DMS79 treated with DMSO at 0.1 percent for 48 hours (cell line): ENCODE data around the gene KRT32.
A peak's percentile ranks its signal among the peaks of the same experiment; 100 is the strongest.
"Not testable (repeated sequence)": the region's sequence is repeated elsewhere in the genome, so short reads cannot be mapped to it uniquely, and the experiment has no call there.

ENCODE experiments used
- DNase-seq: peaks from one replicate; lab custom pipeline; 2025; lab: John Stamatoyannopoulos, UW

The KRT32 gene

GRCh38 chr17:41464173-41464572 is 3.0 kb downstream of the KRT32 start:
- DNase-seq = no peak

DNA sequence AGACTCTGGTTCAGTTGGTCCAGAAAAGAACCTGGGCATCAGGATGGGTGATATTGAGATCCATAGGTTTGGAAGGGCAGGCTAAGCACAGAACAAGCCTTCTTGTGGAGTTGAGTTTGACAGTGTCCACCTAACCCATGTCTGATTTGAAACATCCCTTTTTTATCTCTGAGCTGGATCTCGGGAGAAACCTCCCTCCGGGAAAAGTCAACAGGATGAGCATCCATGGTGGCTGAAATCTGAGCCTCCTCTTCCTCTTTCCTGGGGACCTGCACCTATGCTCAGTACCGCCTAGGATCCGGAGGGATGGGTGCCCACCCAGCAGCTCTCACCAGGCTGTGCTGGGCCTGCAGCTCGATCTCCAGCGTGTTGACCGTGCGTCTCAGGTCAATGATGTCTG is 3.4 kb downstream of the KRT32 start:
- DNase-seq = no peak

GRCh38 chr17:41462705-41463104 is 4.5 kb downstream of the KRT32 start:
- no peak for DNase-seq

DNA sequence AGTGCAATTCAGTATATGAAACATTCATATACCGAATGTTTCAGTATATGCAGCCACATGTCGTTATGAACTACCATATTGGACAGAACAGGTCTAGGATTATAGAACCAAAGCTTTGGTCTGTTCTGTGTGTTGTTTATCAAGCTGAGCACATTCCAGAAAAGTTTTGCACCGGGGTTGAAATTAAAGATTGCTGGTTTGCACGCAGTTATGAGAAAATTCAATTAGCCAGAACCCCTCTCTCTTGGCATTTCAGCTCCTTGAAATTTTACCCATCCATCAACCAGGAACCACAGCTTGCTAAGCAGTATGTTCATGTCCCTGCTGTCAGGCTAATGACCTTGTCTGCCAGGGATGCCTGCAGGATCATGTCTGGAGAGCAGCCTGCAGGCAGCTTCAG is 9.5 kb downstream of the KRT32 start:
- peak; percentile 95 for DNase-seq

- DNase-seq = no peak
Observed at GRCh38 chr17:41456204-41456603, 11.0 kb downstream of the KRT32 start.

GRCh38 chr17:41455236-41455635 is 11.9 kb downstream of the KRT32 start:
- no peak for DNase-seq

DNA sequence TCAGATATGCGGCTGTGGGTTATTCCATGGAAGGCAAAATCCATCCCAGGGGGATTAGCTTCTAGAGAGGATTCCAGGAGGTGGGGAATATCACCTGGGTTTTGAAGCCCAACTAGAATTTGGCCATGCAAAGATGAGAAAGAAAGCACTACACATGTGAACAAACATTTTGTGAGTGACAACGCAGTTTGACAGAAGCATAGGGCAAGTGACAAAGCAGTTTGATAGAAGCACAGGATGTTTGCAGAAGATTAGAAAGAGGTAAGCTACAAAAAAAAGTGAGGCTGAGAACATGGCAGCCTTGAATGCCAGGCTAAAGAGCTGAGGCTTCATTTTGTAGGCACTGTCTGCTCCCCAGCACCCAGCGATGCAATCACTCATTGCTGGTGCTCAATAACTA is 14.1 kb downstream of the KRT32 start:
- no peak for DNase-seq

DNA sequence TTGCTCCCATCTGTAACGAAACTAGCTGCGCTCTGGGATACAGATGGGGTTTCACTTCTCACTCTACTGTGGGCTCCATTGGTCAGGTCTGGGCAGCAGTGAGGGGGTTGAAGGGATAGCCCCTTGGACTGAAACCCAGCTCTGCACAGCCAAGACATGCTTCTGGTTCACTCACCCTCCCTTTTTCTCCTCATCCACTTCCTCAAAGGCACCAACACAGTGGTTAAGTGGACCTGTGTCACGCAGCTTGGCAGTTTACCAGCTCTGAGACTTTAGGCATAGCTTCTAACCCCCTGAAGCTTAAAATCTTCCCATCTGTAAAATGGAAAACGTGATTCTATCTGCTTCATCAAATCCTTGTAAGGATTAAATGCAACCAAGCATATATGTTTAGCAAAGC is 14.9 kb downstream of the KRT32 start:
- DNase-seq = no peak

- DNase-seq = no peak
Observed at GRCh38 chr17:41451154-41451728, 15.9 kb downstream of the KRT32 start.

GRCh38 chr17:41449008-41449407 is 18.2 kb downstream of the KRT32 start:
- no peak for DNase-seq

- no peak for DNase-seq
Observed at GRCh38 chr17:41448506-41448905, 18.7 kb downstream of the KRT32 start.

DNA sequence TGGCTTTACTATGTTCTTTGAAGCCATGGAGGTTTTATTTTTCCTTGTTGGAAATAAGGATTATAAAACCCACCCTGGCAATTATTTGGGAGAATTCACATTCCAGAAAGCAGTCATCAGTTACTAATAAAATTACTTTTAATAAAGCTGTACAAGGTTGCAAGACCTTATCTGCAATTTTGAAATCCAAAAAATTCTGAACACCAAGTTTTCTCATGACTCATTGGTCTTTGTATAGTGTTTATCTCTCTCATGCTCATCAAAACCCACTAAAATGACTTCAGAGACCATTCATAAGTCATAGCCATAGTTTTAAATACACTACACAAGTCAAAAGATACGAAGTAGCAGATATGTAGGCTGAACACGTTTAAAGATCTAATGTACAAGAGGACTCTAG is 20.4 kb downstream of the KRT32 start:
- DNase-seq = no peak

DNA sequence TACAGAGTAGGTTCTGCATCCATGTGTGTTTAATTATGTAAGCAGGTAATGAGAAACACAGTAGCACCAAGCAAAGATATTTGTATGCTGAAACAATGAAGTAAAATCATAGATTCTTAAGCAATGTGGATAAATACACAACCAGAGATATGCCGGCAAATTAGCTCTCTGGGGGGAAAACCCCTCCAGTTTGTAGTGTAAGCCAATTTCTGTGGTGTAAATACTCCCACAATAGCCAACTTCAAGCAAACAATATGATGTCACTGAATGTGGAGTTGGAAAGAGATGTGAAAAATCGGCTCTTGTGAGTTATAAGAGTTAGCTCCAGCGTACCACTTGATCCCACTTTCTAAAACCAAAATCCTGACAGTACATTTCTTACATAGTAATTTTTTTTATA is 22.5 kb downstream of the KRT32 start:
- DNase-seq = no peak

- no peak for DNase-seq
Observed at GRCh38 chr17:41444186-41444585, 23.0 kb downstream of the KRT32 start.

DNA sequence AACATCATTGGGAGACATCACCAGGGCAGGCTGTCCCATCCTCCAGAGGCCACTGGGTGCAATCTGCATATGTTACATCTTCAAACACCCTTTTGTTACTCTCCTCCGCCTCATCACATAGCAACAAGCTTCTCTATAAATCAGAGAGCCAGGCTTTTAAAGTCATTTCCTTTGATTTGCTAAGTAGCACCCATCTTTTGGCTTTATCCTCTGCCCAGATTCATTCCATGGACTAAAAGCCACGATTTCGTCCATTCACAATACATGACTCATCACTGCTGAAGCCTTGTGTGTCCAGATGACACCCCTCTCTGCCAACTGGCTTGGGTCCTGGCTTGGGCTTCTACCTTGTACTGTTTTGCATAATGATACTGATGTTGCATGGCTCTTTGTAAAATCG is 24.4 kb downstream of the KRT32 start:
- no peak for DNase-seq

DNA sequence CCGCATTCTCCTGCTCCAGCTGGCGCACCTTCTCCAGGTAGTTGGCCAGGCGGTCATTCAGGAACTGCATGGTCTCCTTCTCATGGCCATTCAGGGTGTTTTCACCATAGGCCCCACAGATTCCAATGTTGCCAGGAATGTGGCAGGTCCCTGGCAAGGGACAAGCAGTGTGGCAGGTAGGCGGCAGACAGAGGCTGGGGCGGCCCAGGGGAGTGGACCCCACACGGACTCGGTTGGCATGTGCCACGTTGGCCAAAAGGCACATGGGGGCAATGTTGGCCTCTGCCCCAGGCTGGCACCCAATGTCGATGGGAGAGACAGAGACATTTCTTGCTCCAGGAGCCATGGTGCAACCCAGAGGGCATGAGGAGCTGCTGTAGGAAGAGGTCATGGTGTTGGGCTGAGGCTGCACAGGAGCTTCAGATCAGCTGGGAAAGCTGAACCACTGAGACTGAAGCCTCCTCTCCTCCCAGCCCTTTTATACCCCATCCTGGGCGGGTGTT is 26.6 kb downstream of the KRT32 start, which contains the start of gene KRT38:
Gene KRT38 (minus strand): TSS at position 453 of the 503 bp plus-strand sequence. CDS start 62 bp downstream, at position 391.
- DNase-seq = no peak

DNA sequence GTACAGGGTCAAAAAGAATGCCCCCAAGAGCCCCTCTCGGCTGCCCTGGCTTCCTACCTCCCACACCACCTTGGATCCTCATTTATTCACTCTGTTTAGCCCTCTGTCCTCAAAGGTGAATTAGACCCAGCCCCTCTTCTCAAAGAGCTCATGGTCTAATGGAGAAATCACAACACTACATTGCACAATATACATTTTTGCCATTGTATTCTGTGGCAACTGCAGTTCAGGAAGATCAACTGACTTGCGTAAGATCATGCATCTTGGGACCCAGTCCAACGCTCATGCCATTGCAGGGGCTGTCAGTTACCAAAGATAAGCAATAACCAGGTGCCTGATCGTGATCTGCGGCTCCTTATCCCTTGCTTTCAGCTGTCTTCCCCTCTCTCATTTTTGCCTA is 27.8 kb downstream of the KRT32 start:
- no peak for DNase-seq

- no peak for DNase-seq
Observed at GRCh38 chr17:41437769-41438168, 29.4 kb downstream of the KRT32 start.

GRCh38 chr17:41437254-41437653 is 29.9 kb downstream of the KRT32 start:
- DNase-seq = no peak

- DNase-seq = no peak
Observed at GRCh38 chr17:41434415-41434814, 32.8 kb downstream of the KRT32 start.

DNA sequence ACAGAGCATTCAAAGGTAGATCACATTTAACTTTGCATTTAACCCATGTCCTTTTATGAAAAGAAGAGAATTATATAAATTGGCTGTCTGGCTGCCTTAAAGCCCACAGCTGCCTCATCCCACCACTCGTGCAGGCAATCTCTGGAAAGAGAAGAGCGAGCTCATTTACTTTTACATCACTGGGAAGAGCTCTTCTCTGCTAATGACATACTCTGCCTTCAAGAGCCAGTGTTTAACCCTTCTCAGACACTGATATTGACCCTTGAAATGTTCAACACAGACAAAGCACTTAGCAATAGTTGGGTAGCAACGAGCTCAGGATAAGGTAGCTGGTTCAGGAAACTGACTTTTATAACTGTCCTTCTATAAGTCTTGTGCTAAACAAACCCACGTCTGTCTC is 33.2 kb downstream of the KRT32 start:
- peak; percentile 96 for DNase-seq

DNA sequence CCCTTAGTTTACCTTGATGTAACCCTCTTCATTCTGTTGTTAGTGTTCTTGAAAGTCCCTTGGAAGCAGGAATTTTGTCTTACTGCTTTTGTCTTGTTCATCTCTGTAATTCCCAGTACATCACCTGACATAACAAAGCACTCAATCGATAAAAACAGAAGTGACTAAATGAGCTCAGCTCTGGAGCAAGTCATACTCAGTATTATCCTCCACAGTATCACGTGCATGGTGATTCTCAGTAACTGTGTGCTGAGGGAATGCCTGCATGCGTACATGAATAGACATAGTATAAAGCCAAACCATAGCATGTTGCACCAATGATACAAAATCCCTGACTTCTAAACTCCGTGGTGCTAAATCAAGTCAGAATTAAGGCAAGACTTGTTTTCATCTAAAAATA is 33.6 kb downstream of the KRT32 start:
- peak; percentile 84 for DNase-seq

DNA sequence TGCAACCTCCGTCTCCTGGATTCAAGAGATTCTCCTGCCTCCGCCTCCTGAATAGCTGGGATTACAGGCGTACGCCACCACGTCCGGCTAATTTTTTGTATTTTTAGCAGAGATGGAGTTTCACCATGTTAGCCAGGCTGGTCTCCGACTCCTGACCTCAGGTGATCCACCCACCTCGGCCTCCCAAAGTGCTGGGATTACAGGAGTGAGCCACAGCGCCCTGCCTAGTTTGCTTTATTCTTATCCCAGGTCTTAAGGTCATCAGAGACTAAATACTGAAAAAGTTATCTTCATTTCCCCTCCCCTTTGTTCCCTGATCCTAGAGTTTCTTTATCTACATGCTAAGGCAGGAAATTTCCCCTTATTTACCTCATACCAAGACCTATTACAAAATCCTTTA is 36.8 kb downstream of the KRT32 start:
- not testable (repeated sequence) for DNase-seq

DNA sequence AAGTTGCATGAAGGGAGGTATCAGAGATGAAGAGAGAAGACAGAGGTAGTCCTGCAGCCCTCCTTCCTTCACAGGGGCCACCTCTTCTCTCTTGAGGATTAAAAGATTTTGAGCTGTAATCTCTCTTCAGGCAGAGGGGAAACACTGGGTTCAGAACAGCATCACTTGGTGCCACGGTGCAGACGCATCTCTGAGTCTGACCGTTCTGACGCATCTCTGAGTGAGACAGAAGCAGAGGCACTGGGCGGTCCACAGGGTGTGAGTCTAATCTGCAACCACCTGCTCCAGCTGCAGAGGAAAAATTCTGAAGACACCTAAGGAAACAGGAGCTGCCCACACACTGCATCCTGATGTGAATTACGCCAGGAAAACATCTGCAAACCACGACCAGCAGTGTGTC is 37.5 kb downstream of the KRT32 start:
- DNase-seq = no peak
